ENCODE measurements around the gene DDX54. TPM values are rescaled to one million over a fixed set of nuclear protein-coding genes. Genes with fewer than 3 reads are reported as not detected.

DDX54 gene
- total RNA-seq, 1 donor from 2014 or later = 36.9 TPM

DNA sequence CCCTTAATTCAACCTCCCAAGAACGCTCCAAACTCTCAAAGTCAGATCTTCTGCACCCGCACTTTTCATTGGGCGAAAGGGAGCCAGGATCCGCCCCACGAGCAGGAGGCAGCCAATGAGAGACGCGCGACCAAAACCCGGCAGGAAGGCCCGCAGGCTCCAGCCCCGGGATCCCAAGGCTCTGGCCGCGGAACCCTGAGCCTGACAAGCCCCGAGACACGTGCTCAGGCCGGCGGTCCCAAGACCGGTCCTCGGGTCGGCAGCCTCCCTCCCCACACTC lies 438 bp downstream of the DDX54 start:
- Mint-ChIP-seq H3K27me3 (ENCODE audit: insufficient read depth, low read depth) (peaks cover 4% of the 10 kb centered on the region), H3K9me3 (no peaks in the 10 kb centered on the region), H3K36me3 (peaks cover 24% of the 10 kb centered on the region), H3K27ac (peak overlapping the region; percentile 63), H3K4me1 (peaks cover 21% of the 10 kb centered on the region), H3K4me3 (peak overlapping the region; percentile 96)
- Histone ChIP-seq H3K27me3 (no peaks in the 10 kb centered on the region), H4K20me1 (ENCODE audit: low read depth) (peaks cover 31% of the 10 kb centered on the region), H3K4me2 (peak overlapping the region; percentile 74), H3K4me1 (peaks cover 8% of the 10 kb centered on the region), H3F3A (ENCODE audit: low read depth) (peaks cover 11% of the 10 kb centered on the region), H3K9ac (peak overlapping the region; percentile 80), H3K36me3 (no peaks in the 10 kb centered on the region), H3K79me2 (ENCODE audit: low read depth) (peaks cover 49% of the 10 kb centered on the region), H2AFZ (replicated peaks) (peak overlapping the region; percentile 88), H3K9me3 (ENCODE audit: low read depth) (no peaks in the 10 kb centered on the region), H3K27ac (peak overlapping the region; percentile 89), H3K4me3 (peak overlapping the region; percentile 75)
- no peak for TF ChIP-seq EZH2phosphoT487 (IDR thresholded peaks at IDR 0.05)
- no peak for TF ChIP-seq EZH2 (IDR thresholded peaks at IDR 0.05)
- DNase-seq (ENCODE audit: low spot score) = peak; percentile 93

DNA sequence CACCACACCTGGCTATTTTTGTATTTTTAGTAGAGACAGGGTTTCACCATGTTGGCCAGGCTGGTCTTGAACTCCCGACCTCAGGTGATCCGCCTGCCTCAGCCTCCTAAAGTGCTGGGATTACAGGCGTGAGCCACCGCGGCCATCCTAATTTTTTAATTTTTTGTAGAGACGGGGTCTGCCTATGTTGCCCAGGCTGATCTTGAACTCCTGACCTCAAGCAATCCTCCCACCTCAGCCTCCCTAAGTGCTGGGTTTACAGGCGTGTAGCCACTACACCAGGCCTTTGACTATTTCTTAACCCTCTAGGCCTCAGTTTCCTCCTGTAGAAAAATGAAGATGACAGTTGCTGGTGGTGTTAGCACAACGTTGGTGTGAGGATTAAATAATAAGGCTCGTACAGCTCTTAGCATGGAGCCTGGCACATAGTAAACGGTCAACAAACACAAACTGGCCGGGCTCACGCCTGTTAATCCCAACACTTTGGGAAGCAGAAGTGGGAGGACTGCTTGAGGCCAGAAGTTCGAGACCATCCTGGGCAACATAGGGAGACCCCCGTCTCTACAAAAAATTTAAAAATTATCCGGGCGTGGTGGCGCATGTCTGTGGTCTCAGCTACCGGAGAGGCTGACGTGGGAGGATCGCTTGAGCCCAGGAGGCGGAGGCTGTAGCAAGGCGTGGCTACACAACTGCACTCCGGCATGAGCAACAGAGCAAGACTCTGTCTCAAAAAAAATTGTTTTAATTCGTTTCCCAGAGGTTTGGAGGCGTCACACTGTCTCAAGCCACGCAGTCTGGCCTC lies 979 bp downstream of the DDX54 start:
- DNase-seq (ENCODE audit: low spot score) = no peak
- TF ChIP-seq, protein P1, sequence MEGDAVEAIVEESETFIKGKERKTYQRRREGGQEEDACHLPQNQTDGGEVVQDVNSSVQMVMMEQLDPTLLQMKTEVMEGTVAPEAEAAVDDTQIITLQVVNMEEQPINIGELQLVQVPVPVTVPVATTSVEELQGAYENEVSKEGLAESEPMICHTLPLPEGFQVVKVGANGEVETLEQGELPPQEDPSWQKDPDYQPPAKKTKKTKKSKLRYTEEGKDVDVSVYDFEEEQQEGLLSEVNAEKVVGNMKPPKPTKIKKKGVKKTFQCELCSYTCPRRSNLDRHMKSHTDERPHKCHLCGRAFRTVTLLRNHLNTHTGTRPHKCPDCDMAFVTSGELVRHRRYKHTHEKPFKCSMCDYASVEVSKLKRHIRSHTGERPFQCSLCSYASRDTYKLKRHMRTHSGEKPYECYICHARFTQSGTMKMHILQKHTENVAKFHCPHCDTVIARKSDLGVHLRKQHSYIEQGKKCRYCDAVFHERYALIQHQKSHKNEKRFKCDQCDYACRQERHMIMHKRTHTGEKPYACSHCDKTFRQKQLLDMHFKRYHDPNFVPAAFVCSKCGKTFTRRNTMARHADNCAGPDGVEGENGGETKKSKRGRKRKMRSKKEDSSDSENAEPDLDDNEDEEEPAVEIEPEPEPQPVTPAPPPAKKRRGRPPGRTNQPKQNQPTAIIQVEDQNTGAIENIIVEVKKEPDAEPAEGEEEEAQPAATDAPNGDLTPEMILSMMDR (IDR thresholded peaks at IDR 0.05) = no peak

DNA sequence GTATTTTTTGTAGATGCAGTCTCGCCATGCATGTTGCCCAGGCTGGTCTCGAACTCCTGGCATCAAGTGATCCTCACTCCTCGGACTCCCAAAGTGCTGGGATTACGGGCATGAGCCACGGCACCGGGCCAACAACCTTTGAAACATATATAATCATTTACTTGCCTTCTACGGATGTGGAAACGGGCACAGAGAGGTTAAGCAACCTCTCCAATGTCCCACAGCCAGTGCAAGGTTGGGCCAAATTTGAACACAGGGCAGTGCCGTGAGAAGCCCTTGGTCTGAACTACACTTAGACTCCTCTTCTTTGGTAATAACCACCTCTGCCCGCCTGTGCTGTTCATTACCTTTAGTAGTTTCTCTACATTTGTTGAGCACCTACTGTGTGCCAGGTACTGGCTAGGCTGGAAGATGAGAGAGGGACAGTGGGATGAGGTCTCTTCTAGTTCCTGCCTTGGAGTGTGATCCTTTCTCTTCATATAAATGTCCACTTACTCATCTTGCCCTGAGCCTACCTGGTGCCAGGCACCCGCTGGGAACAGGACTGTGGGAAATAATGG lies 2.2 kb downstream of the DDX54 start:
- Histone ChIP-seq H3K9ac (no peak overlapping the region), H4K20me1 (ENCODE audit: low read depth) (peaks cover 31% of the 10 kb centered on the region), H3K4me2 (no peak overlapping the region), H3K9me3 (ENCODE audit: low read depth) (no peaks in the 10 kb centered on the region), H3K36me3 (no peaks in the 10 kb centered on the region), H3F3A (ENCODE audit: low read depth) (peaks cover 11% of the 10 kb centered on the region), H3K4me1 (peaks cover 8% of the 10 kb centered on the region), H3K4me3 (no peak overlapping the region), H3K27me3 (no peaks in the 10 kb centered on the region), H3K27ac (no peak overlapping the region), H3K79me2 (ENCODE audit: low read depth) (peaks cover 49% of the 10 kb centered on the region), H2AFZ (replicated peaks) (no peak overlapping the region)
- H3K4me1 Mint-ChIP-seq = peaks cover 18% of the 10 kb centered on the region
- DNase-seq (ENCODE audit: low spot score) = no peak
- no peaks in the 10 kb centered on the region for H3K9me3 Mint-ChIP-seq
- no peak overlapping the region for H3K27ac Mint-ChIP-seq
- H3K4me3 Mint-ChIP-seq = no peak overlapping the region
- TF ChIP-seq, protein P1 (IDR thresholded peaks at IDR 0.05) = no peak
- no peak for TF ChIP-seq EZH2 (IDR thresholded peaks at IDR 0.05)
- no peak for TF ChIP-seq EZH2phosphoT487 (IDR thresholded peaks at IDR 0.05)
- H3K36me3 Mint-ChIP-seq = peaks cover 25% of the 10 kb centered on the region
- H3K27me3 Mint-ChIP-seq (ENCODE audit: insufficient read depth, low read depth) = peaks cover 4% of the 10 kb centered on the region

More for the DNA sequence above, 979 bp downstream of the DDX54 start:
- H3K27ac ChIP-seq = no peak overlapping the region
- peak overlapping the region; percentile 75 for H3K4me3 ChIP-seq
- Mint-ChIP-seq H3K36me3 (peaks cover 23% of the 10 kb centered on the region), H3K9me3 (no peaks in the 10 kb centered on the region), H3K27ac (peak overlapping the region; percentile 63), H3K27me3 (ENCODE audit: insufficient read depth, low read depth) (peaks cover 4% of the 10 kb centered on the region), H3K4me3 (peak overlapping the region; percentile 96), H3K4me1 (peaks cover 19% of the 10 kb centered on the region)
- peaks cover 11% of the 10 kb centered on the region for H3F3A ChIP-seq (ENCODE audit: low read depth)
- no peaks in the 10 kb centered on the region for H3K9me3 ChIP-seq (ENCODE audit: low read depth)
- peaks cover 31% of the 10 kb centered on the region for H4K20me1 ChIP-seq (ENCODE audit: low read depth)
- no peak overlapping the region for H3K9ac ChIP-seq
- H2AFZ ChIP-seq (replicated peaks) = peak overlapping the region; percentile 88
- H3K4me1 ChIP-seq = peaks cover 8% of the 10 kb centered on the region
- H3K79me2 ChIP-seq (ENCODE audit: low read depth) = peaks cover 49% of the 10 kb centered on the region
- H3K4me2 ChIP-seq = peak overlapping the region; percentile 74
- H3K27me3 ChIP-seq = no peaks in the 10 kb centered on the region
- no peaks in the 10 kb centered on the region for H3K36me3 ChIP-seq

DNA sequence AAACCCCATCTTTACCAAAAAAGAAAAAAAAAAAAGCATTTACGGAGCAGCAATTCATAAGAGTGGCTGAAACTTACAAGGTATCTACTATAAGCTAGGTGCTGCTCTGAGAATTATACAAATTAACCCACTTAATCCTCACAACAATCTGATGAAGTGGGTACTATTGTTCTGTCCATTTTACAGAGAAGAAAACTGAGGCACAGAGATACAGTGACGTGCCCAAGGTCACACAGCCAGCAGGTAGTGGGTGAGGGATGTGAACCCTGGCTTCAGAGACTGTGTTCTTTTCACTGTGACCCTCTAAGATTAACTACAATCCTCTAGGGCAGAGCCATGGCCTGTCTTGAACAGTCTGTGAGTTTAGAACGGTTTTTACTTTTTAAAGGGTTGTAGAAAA lies 3.3 kb downstream of the DDX54 start:
- TF ChIP-seq, protein P1 (IDR thresholded peaks at IDR 0.05) = no peak
- no peak for TF ChIP-seq EZH2 (IDR thresholded peaks at IDR 0.05)
- no peak for TF ChIP-seq EZH2phosphoT487 (IDR thresholded peaks at IDR 0.05)
- Histone ChIP-seq H3K4me1 (peaks cover 8% of the 10 kb centered on the region), H3K27ac (no peak overlapping the region), H3K36me3 (peaks cover 4% of the 10 kb centered on the region), H2AFZ (replicated peaks) (no peak overlapping the region), H3K9me3 (ENCODE audit: low read depth) (no peaks in the 10 kb centered on the region), H4K20me1 (ENCODE audit: low read depth) (peaks cover 31% of the 10 kb centered on the region), H3K9ac (no peak overlapping the region), H3K79me2 (ENCODE audit: low read depth) (peaks cover 45% of the 10 kb centered on the region), H3K27me3 (no peaks in the 10 kb centered on the region), H3K4me2 (no peak overlapping the region), H3F3A (ENCODE audit: low read depth) (peaks cover 11% of the 10 kb centered on the region), H3K4me3 (no peak overlapping the region)
- Mint-ChIP-seq H3K4me1 (peaks cover 13% of the 10 kb centered on the region), H3K27ac (no peak overlapping the region), H3K36me3 (peaks cover 33% of the 10 kb centered on the region), H3K9me3 (no peaks in the 10 kb centered on the region), H3K27me3 (ENCODE audit: insufficient read depth, low read depth) (peaks cover 4% of the 10 kb centered on the region), H3K4me3 (no peak overlapping the region)
- no peak for DNase-seq (ENCODE audit: low spot score)
